Inferior parietal cortex (tissue), 1 donor: ENCODE results near the gene TMEM42.
A peak's percentile ranks its signal among the peaks of the same experiment; 100 is the strongest.

Source experiments
- DNase-seq: peaks from one replicate; pipeline ENCODE4 v3.0.0-alpha.2; 2016; ENCODE audit errors: extremely low spot score

The TMEM42 gene

DNA sequence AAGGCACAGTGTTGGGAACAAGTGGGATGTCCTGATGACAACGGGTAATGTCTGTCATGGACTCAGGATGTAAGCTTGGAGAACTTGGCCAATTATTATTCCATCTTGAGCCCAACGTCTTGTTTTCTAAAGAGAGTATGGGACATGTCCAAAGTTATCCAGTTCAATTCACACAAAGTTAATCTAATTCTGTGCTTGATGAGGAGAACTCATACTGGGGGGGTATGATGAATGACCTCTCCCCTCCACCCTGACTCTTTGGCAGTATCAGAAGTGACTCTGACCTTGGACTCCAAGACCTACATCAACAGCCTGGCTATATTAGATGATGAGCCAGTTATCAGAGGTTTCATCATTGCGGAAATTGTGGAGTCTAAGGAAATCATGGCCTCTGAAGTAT, 49.0 kb downstream of the TMEM42 start:
- no peak for DNase-seq

DNA sequence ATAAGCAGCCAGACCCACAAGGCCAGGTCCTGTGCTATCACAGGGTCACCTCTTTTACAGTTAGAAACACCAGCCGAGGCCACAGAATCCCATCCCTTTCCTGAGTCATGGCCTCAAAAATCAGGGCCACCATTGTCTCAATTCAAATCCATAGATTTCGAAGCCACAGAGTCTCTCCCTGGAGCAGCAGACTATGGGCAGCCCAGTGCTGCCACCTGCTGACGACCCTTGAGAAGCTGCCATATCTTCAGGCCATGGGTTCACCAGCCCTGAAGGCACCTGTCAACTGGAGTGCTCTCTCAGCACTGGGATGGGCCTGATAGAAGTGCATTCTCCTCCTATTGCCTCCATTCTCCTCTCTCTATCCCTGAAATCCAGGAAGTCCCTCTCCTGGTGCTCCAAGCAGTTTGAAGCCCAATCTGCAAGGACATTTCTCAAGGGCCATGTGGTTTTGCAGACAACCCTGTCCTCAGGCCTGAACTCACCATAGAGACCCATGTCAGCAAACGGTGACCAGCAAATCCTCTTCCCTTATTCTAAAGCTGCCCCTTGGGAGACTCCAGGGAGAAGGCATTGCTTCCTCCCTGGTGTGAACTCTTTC, 52.3 kb downstream of the TMEM42 start:
- peak; percentile 71 for DNase-seq

- DNase-seq, result no peak
Observed at GRCh38 chr3:44914936-44915335, 53.2 kb downstream of the TMEM42 start.
